ENCODE results near the gene NRP1. TPM values are rescaled to one million over a fixed set of nuclear protein-coding genes. Genes with fewer than 3 reads are reported as not detected.

The NRP1 gene
- total RNA-seq, 4 donors from 2014 or later: 40.4 to 123 (median 58.3) TPM

- H3K4me3 ChIP-seq (replicated peaks in 1 of 3): no peak overlapping the region
- no peaks in the 10 kb centered on the region for H3K9me3 ChIP-seq
- TF ChIP-seq CTCF (IDR thresholded peaks at IDR 0.05): no peak
- no peak for TF ChIP-seq POLR2A (IDR thresholded peaks at IDR 0.05)
- WGBS, 2 donors: 60 to 65% methylated on average over 9 of the region's 9 CpGs
- H3K36me3 ChIP-seq: no peaks in the 10 kb centered on the region
- no peaks in the 10 kb centered on the region for H3K27me3 ChIP-seq
- intact Hi-C loops (cut with DNase I): no loop called here
- H3K27ac ChIP-seq: no peak overlapping the region
- no peaks in the 10 kb centered on the region for H3K4me1 ChIP-seq
- DNase-seq: no peak
Observed at GRCh38 chr10:33164060-33164709, 170.3 kb downstream of the NRP1 start.

DNA sequence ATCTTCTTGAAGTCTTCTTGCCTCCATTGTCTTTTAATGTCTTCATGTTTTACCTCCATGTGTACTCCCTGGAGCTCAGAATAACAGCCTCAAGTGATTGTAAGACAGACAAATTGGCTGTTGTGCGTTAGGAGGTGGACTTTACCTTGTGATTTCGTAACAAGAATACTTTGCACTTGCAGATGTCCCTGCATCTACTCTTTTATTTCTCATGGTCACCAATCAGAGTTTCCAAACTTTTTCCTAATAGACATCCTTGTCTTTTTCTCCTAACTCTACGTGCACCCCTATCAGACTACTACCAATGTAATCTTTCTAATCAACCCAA, 172.3 kb downstream of the NRP1 start:
- no peaks in the 10 kb centered on the region for H3K36me3 ChIP-seq
- no peaks in the 10 kb centered on the region for H3K9me3 ChIP-seq
- TF ChIP-seq CTCF (IDR thresholded peaks at IDR 0.05) (no peak), POLR2A (IDR thresholded peaks at IDR 0.05) (no peak)
- intact Hi-C loops (cut with DNase I): no loop called here
- 95 to 96% methylated on average over 3 of the region's 3 CpGs for WGBS, 2 donors
- H3K27ac ChIP-seq: no peak overlapping the region
- DNase-seq: no peak
- H3K27me3 ChIP-seq: no peaks in the 10 kb centered on the region
- no peak overlapping the region for H3K4me3 ChIP-seq (replicated peaks in 1 of 3)
- H3K4me1 ChIP-seq: no peaks in the 10 kb centered on the region

DNA sequence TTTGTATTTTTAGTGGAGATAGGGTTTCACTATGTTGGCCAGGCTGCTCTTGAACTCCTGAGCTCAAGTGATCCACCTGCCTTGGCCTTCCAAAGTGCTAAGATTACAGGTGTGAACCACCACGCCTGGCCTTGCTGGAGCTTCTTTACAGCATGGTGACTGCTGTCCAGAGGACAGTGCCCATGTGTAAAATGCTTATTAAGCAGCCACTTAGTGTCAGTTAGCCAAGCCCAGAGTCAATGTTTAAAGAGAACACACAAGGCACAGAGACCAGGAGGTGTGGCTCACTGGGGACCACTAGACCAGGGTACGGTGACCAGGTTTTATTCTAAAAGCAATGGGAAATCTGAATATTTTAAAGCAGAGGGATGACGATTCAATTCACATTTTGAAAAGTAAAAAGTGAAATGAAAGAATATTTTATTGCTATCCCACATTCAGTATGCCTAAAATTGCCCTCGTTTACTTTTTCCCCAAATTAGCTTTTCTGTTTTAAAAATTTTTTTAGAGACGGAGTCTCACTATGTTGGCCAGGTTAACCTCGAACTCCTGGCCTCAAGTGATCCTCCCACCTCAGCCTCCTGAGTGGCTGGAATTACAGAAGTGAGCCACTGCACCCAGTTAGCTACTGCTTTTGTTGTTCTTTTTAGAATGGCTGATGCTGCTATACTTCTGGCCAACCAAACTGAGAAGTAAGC, 172.8 kb downstream of the NRP1 start:
- WGBS, 2 donors: 94 to 99% methylated on average over 6 of the region's 6 CpGs
- no peaks in the 10 kb centered on the region for H3K9me3 ChIP-seq
- H3K36me3 ChIP-seq: no peaks in the 10 kb centered on the region
- no peak for TF ChIP-seq CTCF (IDR thresholded peaks at IDR 0.05)
- TF ChIP-seq POLR2A (IDR thresholded peaks at IDR 0.05): no peak
- intact Hi-C loops (cut with DNase I): no loop called here
- no peaks in the 10 kb centered on the region for H3K4me1 ChIP-seq
- H3K4me3 ChIP-seq (replicated peaks in 1 of 3): no peak overlapping the region
- no peak overlapping the region for H3K27ac ChIP-seq
- DNase-seq: no peak
- no peaks in the 10 kb centered on the region for H3K27me3 ChIP-seq

- Histone ChIP-seq H3K27ac (no peak overlapping the region), H3K4me3 (replicated peaks in 1 of 3) (no peak overlapping the region), H3K36me3 (no peaks in the 10 kb centered on the region), H3K4me1 (no peaks in the 10 kb centered on the region), H3K9me3 (no peaks in the 10 kb centered on the region), H3K27me3 (no peaks in the 10 kb centered on the region)
- intact Hi-C loops (cut with DNase I): no loop called here
- TF ChIP-seq CTCF (IDR thresholded peaks at IDR 0.05) (no peak), POLR2A (IDR thresholded peaks at IDR 0.05) (no peak)
- DNase-seq: no peak
- WGBS, 2 donors: 79 to 81% methylated on average over 8 of the region's 8 CpGs
Observed at GRCh38 chr10:33160151-33160550, 174.3 kb downstream of the NRP1 start.

DNA sequence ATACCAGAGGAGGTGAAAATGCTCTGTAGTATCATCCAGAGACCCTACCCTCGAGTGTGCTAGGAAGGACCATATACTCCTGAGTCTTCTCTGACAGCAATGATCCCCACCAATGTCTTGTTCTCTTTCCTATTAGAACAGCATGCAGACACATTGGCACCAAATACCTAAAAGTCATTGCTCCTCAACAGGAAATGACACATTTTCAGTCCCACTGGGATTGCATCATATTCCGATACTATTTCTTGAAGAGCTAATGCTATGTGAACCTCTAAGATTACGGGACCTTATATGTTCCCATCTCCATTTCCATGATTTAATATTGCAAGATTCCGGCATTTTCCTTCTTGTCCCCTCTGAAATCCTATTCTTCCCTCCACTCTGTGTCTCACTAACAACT, 177.4 kb downstream of the NRP1 start:
- no peaks in the 10 kb centered on the region for H3K36me3 ChIP-seq
- TF ChIP-seq POLR2A (IDR thresholded peaks at IDR 0.05) (no peak), CTCF (IDR thresholded peaks at IDR 0.05) (no peak)
- H3K4me1 ChIP-seq: no peaks in the 10 kb centered on the region
- no peak overlapping the region for H3K27ac ChIP-seq
- intact Hi-C loops (cut with DNase I): no loop called here
- no peaks in the 10 kb centered on the region for H3K27me3 ChIP-seq
- 86% methylated on average over 4 of the region's 4 CpGs for WGBS, 2 donors
- DNase-seq: no peak
- H3K4me3 ChIP-seq (replicated peaks in 1 of 3): no peak overlapping the region
- no peaks in the 10 kb centered on the region for H3K9me3 ChIP-seq
